SK-N-MC (cell line): Measurements from ENCODE around the gene SLC4A5.

Experiments used
- DNase-seq: peaks from one replicate; pipeline ENCODE4 v3.0.0-alpha.2; 2011; ENCODE audit warnings: low read depth, low spot score
- H3K27ac ChIP-seq: fragments of 200-600 bp; sonication (generic); 2 replicates; pipeline ENCODE4 v1.5.1; 2016; ENCODE audit warnings: mixed run types
- H3K36me3 ChIP-seq: fragments of 200-600 bp; sonication (generic); 2 replicates; pipeline ENCODE4 v1.6.1; 2017; ENCODE audit warnings: antibody characterized with exemption, low read length, mixed read lengths; ENCODE audit not compliant: insufficient read depth
- H3K4me3 ChIP-seq: fragments of 200-600 bp; sonication (generic); 2 replicates; pipeline ENCODE4 v1.5.1; 2016
- H3K9ac ChIP-seq: fragments of 200-600 bp; sonication (generic); 2 replicates; pipeline ENCODE4 v1.8.0; 2017; ENCODE audit warnings: mixed run types, mixed read lengths; ENCODE audit not compliant: insufficient read length
- H3K9me3 ChIP-seq: fragments of 200-600 bp; sonication (generic); 2 replicates; pipeline ENCODE4 v1.6.1; 2017; ENCODE audit warnings: low read depth, mild to moderate bottlenecking, antibody characterized with exemption, low read length, moderate library complexity, mixed read lengths
- EZH2 ChIP-seq: fragments of 200-600 bp; sonication (generic); IDR thresholded peaks from one replicate; pipeline ENCODE4 v1.6.1; 2017; ENCODE audit warnings: antibody characterized with exemption
- FOXP2 ChIP-seq: optimal IDR thresholded peaks from 2 replicates; pipeline ENCODE3; 2011; ENCODE audit warnings: mild to moderate bottlenecking, moderate library complexity; ENCODE audit not compliant: insufficient read depth; ENCODE audit errors: extremely low read length, control extremely low read depth
- POLR2AphosphoS5 ChIP-seq: IDR thresholded peaks from 2 replicates; pipeline ENCODE4 v1.6.1; 2012; ENCODE audit warnings: mild to moderate bottlenecking, low read depth, low read length, borderline replicate concordance

SLC4A5 gene

GRCh38 chr2:74371421-74371820 lies 28.2 kb upstream of the SLC4A5 start:
- DNase-seq = no peak
- Histone ChIP-seq H3K36me3 (peaks cover 55% of the 10 kb centered on the region), H3K9ac (no peak overlapping the region), H3K4me3 (no peak overlapping the region), H3K27ac (no peak overlapping the region), H3K9me3 (no peaks in the 10 kb centered on the region)
- no peak for TF ChIP-seq POLR2AphosphoS5

DNA sequence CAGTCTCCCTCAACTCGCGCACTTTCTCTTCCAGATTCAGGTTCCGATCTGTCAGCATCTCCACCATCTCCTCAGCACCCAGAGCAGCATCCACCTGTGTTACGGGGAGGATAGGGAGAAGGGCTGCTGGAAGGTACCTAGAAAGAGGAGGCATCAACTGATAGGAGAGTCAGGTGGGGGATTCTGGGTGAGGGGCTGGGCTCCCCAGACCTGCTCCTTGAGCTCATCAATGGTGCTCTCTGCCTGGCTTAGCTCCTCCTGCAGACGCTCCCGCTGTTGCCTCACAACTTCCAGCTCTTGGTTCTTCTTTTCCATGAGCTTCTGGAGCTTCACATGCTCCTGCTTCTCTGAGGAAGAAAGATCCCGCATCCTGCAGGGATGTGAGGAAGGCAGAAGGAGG lies 26.8 kb upstream of the SLC4A5 start:
- no peak overlapping the region for H3K4me3 ChIP-seq
- H3K36me3 ChIP-seq = peaks cover 61% of the 10 kb centered on the region
- no peak overlapping the region for H3K9ac ChIP-seq
- TF ChIP-seq POLR2AphosphoS5 (no peak), EZH2 (no peak), FOXP2 (no peak)
- no peak overlapping the region for H3K27ac ChIP-seq
- no peak for DNase-seq
- H3K9me3 ChIP-seq = no peaks in the 10 kb centered on the region

DNA sequence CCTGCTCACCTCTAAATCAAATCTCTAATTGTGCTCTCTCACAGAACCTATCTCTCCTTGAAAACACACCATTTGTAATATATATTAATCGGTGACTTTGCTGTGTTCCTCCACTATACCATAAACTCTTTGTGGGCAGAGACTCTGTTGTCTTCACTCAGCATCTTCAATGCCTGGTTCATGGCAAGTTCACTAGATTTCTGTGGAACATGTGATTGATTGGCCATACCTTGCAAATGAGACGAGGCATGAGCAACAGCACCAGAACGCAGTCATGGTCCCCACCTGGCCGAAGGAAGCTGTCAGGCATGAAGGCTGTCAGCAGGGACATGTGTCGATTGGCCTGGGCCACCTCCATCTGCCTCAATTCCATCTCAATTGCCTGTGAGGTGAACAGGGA lies 25.3 kb upstream of the SLC4A5 start:
- H3K9ac ChIP-seq = no peak overlapping the region
- H3K36me3 ChIP-seq = peaks cover 76% of the 10 kb centered on the region
- DNase-seq = no peak
- no peak overlapping the region for H3K27ac ChIP-seq
- TF ChIP-seq FOXP2 = no peak
- TF ChIP-seq POLR2AphosphoS5 = no peak
- no peak for TF ChIP-seq EZH2
- H3K9me3 ChIP-seq = no peaks in the 10 kb centered on the region
- no peak overlapping the region for H3K4me3 ChIP-seq

GRCh38 chr2:74367789-74368188 lies 24.6 kb upstream of the SLC4A5 start:
- Histone ChIP-seq H3K9ac (no peak overlapping the region), H3K4me3 (no peak overlapping the region), H3K27ac (no peak overlapping the region), H3K9me3 (no peaks in the 10 kb centered on the region), H3K36me3 (peaks cover 83% of the 10 kb centered on the region)
- no peak for DNase-seq
- no peak for TF ChIP-seq EZH2
- no peak for TF ChIP-seq POLR2AphosphoS5
- TF ChIP-seq FOXP2 = no peak

GRCh38 chr2:74366036-74366435 lies 22.8 kb upstream of the SLC4A5 start:
- no peak for TF ChIP-seq POLR2AphosphoS5
- no peak for TF ChIP-seq EZH2
- TF ChIP-seq FOXP2 = no peak
- H3K36me3 ChIP-seq = peaks cover 98% of the 10 kb centered on the region

GRCh38 chr2:74364533-74365505 lies 21.6 kb upstream of the SLC4A5 start:
- Histone ChIP-seq H3K4me3 (no peak overlapping the region), H3K36me3 (peaks cover 98% of the 10 kb centered on the region), H3K9ac (no peak overlapping the region), H3K9me3 (no peaks in the 10 kb centered on the region), H3K27ac (no peak overlapping the region)
- TF ChIP-seq FOXP2 (no peak), POLR2AphosphoS5 (no peak), EZH2 (no peak)
- DNase-seq = no peak

More at GRCh38 chr2:74366036-74366435, 22.8 kb upstream of the SLC4A5 start:
- Histone ChIP-seq H3K9me3 (no peaks in the 10 kb centered on the region), H3K27ac (no peak overlapping the region), H3K4me3 (no peak overlapping the region), H3K9ac (no peak overlapping the region)
- no peak for DNase-seq

GRCh38 chr2:74361327-74361726 lies 18.1 kb upstream of the SLC4A5 start:
- no peaks in the 10 kb centered on the region for H3K9me3 ChIP-seq
- H3K4me3 ChIP-seq = no peak overlapping the region
- H3K27ac ChIP-seq = no peak overlapping the region
- no peak overlapping the region for H3K9ac ChIP-seq
- peaks cover 69% of the 10 kb centered on the region for H3K36me3 ChIP-seq
- no peak for TF ChIP-seq POLR2AphosphoS5
- TF ChIP-seq FOXP2 = no peak
- TF ChIP-seq EZH2 = no peak
- DNase-seq = no peak

DNA sequence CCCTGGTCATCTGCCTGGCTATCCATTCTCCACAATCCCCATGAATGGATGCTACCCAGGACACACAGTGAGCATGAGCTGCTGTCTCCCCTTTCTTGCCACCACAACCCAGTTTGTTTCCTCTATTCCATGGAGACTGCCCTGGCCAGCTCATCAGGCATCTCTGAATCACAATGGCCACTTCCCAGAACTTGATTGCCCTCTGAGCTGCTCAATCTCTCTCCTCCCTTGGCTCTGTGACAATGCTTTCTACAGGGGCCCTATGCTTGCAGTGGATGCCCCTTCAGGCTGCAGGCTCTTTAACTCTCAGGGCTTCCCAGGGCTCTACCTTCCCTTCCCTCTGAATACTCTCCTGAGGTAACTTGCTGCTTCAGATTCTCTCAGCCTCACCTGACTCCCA lies 14.4 kb upstream of the SLC4A5 start:
- H3K9ac ChIP-seq = no peak overlapping the region
- H3K4me3 ChIP-seq = no peak overlapping the region
- H3K27ac ChIP-seq = no peak overlapping the region
- H3K36me3 ChIP-seq = peaks cover 32% of the 10 kb centered on the region
- TF ChIP-seq POLR2AphosphoS5 = no peak
- no peak for TF ChIP-seq FOXP2
- no peak for TF ChIP-seq EZH2
- no peak for DNase-seq
- no peaks in the 10 kb centered on the region for H3K9me3 ChIP-seq
